HuH-7.5 (cell line): ENCODE measurements around the gene AJAP1.

ENCODE experiments used
- DNase-seq: peaks from one replicate; pipeline ENCODE4 v3.0.0; 2011; ENCODE audit warnings: low spot score

AJAP1 gene

DNA sequence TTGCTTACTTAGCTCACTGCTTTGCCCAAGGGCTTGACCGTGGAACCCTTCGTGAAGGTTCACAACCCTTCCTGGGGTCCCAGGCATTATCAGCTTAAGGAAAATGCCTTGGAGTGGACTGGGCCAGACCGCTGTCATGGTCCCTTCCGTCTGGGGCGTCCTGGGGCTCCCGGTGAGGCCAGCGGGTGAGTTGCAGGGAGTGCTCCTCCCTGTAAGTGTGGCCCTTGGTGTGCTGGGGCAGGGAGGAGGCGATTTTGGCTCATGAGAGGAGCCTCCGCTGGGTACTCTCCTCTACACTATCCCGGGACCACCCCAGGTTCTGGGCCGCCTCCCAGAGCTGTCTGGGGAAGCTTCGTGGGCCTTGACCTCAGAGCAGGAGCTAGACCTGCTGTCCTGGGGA is 48.1 kb downstream of the AJAP1 start:
- DNase-seq = no peak

DNA sequence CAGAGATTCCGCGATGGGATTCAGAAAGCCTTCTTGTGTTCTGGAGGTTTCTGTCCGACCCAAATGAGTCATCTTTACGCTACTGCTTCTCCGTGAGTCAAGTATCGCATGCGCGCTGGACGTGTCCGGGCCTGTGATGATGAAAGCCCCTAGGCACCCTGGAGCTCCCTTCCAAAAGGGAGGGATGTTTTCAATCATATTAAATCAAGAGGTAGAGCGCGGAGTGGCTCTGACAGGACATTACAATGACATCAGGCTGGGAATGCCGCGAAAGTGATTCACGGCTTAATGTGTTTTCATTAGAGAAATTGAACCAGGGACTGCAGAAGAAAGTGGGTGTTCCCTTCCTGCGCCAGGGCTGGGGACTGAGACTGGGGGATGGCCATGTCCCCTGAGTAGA is 48.5 kb downstream of the AJAP1 start:
- no peak for DNase-seq

DNA sequence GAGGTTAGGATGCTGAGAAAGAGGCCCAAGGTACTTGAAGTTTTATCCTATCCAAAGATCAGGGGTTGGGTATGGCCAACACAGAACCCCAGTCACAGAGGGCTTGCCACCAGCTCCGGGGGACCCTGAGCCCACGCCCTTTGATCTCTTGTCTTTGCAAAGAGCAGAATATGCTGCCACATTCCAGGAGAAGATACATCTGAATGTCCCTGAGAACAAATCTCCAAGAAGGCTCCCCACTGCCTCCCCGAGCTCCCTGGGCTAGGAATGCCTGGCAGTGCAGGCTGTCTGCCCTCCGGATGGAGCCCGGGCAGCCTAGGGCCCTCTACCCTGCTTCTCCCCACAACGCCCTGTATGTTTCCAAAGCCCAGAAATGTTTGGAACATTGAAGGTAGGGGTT is 49.2 kb downstream of the AJAP1 start:
- no peak for DNase-seq

DNA sequence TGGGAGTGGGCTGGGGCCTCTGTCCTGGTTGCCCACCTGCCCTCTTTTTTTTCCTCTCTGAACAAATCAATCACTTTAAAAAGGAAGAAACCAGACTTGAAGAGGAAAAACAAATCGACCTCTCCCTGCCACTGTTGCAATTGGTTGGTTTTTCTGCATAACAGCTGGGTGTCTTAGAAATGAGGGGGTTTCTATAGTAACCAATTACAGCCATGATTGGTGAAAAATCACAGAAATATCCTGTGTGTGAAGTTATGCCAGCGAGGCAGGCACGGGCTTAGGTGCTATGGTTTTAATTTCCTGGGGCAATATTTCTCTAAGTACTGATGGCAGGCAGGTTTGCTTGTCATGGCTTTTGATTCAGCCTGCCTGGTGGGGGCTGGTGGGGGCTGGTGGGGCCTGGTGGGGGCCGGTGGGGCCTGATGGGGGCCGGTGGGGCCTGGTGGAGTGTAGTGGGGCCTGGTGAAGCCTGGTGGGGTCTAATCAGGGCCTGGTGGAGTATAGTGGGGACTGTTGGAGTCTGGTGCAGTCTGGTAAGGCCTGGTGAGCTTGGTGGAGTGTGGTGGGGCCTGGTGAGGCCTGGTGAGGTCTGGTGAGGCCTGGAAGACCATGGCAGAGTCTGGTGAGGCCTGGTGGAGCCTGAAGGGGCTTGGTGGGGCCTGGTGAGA is 54.6 kb downstream of the AJAP1 start:
- DNase-seq = no peak

DNA sequence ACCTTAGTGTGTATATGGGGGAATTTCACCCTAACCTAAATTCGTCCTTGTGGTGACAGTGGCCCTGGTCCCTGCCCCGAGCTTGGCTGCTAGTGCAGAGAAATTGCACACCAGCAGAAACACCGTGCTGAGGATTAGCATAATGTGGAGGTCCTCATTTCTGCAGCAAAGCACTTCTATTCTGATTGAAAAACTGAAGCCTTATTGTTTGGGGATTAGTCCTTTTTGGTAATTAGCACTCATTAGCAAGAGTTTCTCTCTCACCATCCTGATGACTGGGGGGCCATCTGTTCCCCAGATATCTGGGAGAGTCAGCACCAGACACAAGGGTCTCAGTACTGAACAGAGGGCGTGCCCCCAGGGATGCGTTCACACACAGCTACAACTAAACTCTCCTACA is 55.2 kb downstream of the AJAP1 start:
- DNase-seq = no peak

DNA sequence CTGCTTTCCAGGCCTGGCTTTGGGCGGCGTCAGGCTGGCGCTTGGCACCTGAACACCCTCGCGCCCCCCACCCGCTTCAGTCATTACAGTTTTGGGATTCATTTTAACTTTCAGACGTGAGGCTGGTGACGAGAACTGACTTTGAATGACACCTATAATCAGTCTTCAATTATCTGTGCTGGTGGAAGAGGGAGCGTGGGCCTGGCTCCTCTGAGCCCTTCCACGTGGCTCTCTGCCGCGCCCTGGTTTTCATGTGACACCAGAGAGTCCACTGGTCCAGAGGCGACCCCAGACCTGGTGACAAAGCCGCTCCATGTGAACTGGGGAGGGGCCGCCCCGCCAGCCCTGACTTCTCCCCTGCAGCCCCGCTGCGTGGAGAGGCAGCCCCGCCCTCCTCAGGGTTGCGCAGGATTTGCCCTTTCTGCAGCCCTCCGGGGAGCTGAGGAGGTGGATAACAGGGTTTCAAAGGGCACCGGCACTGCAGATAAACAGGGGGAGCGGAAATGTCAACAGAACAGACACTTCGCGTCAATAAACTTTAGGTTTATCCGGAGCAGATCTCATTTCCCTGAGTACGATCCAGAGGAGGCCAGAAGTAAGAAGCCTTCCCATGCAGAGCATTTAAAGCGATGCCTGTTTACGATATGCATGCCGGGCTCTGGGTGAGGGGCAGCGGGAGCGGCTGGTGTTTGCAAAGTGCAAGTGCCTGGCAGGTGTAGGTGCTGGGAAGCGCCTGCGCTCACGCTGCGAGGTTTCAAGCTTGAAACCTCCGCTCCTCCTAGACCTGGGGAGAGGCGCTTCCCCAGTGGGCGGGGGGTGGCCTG is 56.4 kb downstream of the AJAP1 start:
- no peak for DNase-seq

DNA sequence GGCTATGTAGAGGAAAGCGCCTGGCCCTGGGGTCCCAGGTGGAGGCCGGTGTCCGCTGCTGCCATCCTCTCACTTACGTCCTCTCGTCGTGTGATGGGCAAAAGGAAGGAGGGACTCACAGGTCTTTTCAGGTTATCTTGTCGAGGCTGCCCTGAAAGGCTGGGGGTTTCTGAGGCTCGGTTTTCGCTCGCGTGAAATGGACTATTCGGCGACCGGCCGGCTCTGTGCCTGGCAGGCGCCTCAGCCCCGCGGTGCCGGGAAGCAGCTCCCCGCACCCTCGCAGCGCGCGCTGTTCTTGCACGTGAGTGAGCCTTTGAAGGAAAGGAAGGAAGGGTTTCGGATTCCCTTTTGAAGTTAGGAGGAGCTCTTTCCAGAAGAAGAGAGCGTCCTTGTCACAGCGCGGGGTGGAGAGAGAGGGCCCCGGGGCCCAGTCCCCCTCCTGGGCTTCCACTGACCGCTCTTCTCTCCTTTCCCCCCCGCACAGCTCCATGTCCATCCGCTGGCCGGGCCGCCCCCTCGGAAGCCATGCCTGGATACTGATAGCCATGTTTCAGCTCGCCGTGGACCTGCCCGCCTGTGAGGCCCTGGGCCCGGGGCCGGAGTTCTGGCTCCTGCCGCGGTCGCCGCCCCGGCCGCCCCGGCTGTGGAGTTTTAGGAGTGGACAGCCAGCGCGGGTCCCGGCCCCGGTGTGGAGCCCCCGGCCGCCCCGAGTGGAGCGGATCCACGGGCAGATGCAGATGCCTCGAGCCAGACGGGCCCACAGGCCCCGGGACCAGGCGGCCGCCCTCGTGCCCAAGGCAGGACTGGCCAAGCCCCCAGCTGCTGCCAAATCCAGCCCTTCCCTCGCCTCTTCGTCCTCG is 57.2 kb downstream of the AJAP1 start:
- DNase-seq = no peak

DNA sequence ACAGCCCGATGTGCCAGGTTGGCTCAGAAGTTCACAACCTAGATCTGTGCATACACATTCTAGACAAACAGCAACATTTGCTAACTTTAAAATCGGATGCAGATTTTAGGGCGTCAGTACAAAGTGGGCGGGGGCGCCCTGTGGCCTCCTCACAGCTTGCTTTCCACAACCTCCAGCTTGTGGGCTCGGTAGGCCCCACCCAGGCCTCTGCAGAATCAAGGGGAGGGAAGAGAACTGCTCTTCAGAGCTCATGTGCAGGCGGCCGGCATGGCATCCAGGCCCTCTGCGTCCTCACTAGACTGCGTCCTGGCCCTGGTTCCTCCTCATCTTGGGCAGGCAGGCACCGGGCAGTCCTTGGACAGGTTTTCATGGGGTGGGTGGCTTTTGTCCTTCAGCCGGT is 59.3 kb downstream of the AJAP1 start:
- no peak for DNase-seq

DNA sequence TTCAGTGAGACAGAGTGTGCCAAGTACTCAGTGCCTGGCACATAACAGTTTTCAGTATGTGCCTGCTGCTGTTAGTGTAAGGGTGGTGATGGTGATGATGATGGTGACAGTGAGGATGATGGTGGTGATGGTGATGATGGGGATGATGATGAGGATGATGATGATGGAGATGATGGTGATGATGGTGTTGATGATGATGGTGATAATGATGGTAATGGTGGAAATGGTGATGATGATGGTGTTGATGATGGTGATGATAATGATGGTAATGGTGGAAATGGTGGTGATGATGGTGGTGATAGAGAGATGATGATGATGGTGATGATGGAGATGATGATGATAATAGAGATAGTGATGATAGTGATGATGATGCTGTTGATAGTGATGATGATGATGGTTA is 62.0 kb downstream of the AJAP1 start:
- DNase-seq = no peak

DNA sequence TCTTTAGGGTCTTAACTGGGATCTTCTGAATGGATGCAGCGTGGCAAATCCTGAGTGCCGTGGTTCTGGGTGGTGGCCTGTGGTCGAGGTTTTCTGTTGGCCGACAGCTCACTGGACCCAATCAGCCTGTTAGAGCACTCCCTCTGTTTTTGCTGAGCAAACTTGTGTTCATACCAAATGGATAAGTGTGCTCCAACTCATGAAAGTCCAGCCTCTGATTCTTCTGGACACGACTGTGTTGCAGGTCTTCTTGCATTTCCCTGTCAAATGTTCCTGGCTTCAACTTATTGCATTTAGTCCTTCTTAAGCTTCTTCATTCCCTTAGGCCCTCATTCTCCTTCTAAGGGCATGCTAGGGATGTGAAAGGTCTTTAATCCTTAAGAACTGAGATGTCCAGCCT is 63.7 kb downstream of the AJAP1 start:
- DNase-seq = no peak

DNA sequence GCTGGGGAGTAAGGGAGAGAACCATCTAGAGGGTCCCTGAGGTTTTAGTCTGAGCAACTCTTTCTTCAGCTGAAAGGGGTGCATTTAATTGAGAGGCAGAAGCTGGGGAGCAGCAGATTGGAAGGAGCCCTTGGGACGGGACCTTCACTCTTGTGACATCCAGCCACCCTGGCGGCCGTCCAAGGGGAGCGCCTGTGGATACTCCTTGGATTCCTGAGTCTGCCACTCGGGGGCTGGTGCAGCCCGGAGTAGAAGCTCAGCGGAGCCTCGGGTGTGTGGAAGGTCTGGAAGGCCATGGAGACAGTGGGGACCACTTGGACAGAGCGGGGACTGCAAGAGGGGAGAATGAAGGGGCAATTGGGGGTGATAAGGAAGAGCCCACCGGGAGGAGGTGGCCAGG is 68.7 kb downstream of the AJAP1 start:
- no peak for DNase-seq

DNA sequence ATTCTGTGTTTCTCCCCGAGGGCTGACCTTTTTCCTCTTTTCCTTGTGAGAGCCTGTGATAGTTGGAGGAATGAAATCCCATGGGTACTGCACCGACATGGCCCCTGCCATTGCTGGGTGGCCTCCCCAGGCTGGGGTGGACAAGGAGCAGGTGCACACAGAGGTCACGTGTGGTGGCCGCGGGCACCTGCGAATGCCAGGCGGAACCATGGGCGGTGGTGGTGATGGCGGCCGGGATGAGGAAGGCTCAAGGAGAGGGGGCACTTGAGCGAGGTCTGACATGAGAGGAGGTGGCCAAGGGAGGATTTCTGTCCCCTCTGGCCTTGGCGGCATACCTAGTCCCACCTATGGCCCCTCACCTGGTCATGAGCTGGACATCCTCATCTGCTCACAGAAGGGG is 69.6 kb downstream of the AJAP1 start:
- DNase-seq = no peak

DNA sequence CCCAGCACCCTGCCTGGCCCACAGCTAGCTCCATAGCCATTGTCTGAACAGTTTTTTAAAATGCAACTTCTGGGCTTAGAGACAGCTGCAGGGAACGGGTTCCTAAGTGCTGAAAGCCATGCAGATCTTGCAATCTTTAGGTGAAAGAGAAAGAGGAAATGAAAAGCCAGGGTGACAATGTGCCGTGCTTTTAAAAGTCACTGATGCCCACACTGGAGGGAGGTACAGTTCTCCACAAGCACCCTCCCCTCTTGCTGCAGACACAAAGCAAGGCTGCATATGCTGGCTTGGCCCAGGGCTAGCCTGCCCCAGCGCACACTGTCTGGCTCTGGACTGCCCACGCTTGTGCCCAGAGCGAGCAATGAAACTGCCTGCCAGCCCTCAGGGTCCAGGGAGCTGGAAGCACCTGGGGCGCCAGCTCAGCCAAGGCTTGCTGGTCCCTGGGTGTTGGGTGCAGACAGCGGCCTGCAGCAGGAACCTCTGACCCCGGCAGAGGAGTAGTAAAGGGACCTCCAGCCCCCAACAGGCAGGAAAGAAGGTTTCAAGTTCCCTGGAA is 70.4 kb downstream of the AJAP1 start:
- DNase-seq = no peak

DNA sequence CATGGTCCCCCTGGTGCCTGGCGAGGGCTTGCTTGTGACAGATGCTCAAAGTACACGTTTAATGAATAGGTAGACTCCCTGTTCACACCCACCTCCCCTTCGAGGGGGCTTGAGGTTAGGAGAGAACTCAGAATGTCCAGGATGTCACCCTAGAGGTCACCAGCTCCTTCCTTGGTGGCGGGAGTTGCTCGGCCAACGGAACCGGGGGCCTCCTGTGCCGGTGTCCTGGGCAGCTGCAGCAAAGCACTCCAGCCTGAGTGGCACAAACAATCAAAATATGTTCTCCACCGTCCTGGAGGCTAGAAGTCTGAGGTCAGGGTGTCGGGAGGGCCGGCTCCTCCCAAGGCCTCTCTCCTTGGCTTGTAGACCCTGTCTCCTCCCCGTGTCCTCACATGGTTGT is 71.0 kb downstream of the AJAP1 start:
- DNase-seq = no peak

DNA sequence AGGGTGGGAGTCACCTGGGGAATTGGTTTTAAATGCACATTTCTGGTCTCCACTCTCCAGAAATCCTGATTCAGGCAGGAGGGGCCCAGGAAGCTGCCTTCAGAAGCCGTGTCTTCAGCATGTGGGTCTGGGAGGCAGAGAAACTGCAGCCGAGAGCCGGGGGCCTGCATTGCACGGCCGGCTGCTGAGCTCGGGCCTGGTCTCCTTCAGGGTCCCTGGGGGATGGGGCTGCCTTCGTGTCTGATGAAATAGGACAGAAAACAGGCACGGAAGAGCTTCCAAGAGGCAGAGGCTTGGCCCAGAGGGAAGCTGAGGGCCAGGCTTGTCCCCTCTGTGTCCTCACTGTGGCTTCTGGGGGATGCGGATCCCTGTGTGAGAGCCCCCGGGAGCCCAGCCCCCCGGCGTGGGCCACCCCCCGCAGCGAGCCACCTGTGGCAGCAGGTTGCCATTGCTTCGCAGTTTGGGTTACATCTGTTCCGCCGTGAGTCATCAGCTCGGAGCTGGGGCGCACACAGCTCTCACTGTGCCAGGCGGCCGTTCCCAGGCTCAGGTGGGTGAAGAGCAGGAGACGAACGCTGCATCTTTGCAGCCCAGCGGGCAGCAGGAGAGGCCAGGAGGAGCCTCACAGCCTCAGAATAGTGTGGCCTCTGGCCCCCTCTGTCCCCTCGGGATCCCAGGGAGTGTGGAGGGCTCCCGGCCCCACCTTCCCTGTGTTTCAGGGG is 72.4 kb downstream of the AJAP1 start:
- no peak for DNase-seq

DNA sequence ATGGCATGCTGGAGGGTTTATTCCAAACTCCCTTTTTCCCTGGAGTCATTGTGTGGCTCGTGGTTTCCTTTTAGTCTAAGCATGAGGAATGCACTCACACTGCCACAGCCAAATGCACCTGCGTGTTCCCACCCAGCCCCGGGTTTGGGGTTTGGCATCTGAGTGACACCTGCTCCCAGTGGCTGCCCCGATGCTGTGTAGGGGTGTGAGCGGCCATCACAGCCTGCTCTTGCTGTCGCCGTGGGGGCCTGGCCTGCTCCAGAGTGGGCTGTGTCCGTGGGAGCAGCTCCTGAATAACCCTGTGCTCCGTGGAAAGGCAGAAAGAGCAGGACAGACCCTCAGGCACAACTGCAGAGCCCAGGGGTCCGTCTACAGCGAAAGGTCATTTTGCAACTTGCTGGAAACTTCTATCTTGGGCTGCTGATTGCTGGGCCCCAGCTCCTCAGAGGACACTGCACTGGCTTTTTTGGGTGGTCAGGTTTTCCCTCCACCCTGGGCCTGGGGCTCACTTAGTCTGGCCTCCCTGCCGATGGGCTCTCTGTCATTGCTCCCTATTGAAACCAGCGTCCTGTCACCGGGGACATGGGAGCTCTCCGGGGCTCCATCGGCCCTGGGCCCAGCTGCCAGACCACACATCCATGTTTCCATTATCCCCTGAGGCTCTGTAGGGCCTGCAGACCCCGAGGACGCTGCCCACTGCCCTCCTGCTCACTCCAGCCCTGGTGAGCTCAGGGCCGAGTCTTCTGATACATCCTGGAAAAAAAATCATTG is 74.1 kb downstream of the AJAP1 start:
- DNase-seq = no peak

DNA sequence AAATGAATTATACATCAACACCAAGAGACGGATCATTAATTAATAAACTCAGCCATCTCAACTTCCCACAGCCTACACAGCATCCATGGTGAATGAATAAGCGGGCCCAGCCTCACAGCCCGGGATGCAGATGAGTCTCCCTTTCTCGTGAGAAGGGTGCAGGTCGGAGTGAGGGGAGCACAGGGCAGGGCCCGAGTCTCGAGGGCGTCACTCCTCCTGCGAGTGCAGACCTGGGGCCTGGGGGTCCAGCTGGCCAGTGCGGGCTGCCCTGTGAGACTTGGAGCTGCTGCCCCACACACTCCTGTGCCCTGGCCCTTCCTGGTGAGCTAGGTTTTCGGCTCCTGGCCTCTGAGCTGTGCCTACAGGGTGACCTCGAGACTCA is 74.7 kb downstream of the AJAP1 start:
- DNase-seq = no peak

DNA sequence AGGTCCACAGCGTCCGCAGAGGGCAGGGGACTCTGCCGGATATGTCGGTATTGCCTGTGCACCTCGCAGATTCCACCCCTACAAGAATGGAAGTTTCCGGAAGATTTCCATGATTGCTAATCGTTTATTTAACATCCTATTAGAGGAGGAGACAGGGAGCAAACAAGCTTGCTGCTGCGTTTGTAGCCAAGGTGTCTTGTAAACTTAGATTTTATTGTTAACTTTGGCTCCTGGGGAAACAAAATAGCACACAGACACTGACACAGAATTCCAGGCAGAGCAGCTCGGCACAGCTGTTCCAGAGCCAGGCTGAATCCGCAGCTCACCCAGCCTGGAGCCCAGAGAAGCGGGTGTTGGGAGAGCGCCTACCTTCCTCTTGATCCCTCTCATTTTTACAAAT is 75.7 kb downstream of the AJAP1 start:
- DNase-seq = no peak

DNA sequence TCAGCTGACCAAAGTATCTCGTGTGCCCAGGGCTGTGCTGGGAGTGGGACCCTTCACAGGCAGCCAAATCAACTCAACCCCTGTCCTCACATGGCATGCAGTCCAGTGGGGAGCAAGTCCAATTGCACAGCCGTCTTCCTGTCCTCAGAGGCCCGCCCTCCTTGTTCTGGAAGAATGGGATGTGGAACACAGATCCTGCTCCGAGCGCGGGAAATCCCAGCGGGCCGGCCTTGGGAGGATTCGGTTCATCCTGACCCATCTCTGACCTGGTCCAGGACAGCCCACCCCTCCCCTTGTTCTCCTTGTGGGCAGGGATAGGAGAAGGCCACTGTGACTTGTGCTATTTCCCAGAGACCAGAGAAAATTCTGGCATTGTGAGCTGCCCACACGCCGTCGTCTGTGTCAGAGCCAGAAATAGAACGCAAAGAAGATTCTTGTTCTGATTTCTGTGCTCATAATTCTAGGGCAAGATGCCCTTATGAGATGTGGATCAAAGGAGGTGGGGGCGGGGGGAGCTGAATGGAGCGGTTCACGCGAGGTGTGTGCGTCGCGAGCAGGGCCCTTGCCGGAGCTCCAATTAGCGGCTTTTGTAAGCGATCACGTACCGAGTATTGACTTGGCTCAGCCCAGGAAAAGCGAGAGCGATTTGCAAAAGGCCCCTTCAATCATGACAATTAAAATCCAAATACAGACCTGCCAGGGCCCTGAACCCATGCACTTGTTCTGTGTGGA is 79.2 kb downstream of the AJAP1 start:
- DNase-seq = no peak

DNA sequence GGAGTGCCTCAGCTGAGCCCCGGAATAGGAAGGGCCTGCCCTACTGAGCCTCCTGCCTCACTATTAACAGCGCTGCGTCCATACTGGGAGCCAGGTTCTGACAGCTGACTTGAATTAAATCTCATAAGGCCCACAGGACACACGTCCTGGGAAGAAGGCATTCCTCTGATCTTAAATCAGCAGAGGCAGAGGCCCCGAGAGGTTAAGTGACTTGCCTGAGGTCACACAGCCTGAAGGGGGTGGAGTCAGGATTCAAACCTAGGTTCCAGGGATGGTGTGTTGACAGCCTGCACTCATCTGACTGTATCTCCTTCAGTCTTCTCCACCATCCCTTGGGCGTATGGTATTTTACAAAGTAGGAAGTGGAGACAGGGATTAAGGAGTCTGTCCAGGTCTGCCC is 79.8 kb downstream of the AJAP1 start:
- DNase-seq = no peak

DNA sequence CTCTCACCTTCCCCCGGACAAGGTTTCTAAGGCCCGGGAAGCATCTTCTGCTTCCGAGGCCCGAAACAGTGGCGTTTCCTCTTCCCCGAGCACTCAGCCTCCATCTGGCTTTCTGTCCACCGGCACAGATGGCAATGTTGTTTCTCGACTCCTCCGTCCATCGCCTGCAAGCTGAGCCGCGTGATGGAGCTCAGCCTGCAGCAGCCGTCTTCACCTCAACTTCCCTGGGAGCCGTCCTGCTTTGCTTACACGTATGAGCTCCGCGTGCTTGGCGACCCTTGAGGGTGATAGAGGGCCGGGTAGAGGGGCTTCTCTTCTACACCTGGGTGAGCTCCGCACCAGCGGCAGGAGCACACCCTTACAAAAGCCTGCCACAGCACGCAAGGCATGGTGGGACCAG is 80.4 kb downstream of the AJAP1 start:
- DNase-seq = no peak
